Hepatocyte (in vitro differentiated cells): ENCODE results near the gene CACFD1. TPM values are rescaled to one million over a fixed set of nuclear protein-coding genes. Genes with fewer than 3 reads are reported as not detected.

ENCODE experiments used
- DNase-seq: peaks from one replicate; pipeline ENCODE4 v3.0.0-alpha.2; 2016; ENCODE audit warnings: low spot score
- H2AFZ ChIP-seq: fragments of 200-600 bp; sonication (generic); 2 replicates; pipeline ENCODE4 v1.6.0; 2016; ENCODE audit warnings: antibody characterized with exemption, mild to moderate bottlenecking
- H3K27ac ChIP-seq: fragments of 200-600 bp; sonication (generic); 2 replicates; pipeline ENCODE4 v1.5.1; 2016; ENCODE audit warnings: mild to moderate bottlenecking
- H3K27me3 ChIP-seq: fragments of 200-600 bp; sonication (generic); 2 replicates; pipeline ENCODE4 v1.6.1; 2016
- H3K36me3 ChIP-seq: fragments of 200-600 bp; sonication (generic); replicated peaks from 2 replicates; pipeline ENCODE4 v1.5.1; 2016; ENCODE audit warnings: low read depth; ENCODE audit not compliant: insufficient read depth
- H3K4me1 ChIP-seq: fragments of 200-600 bp; sonication (generic); 2 replicates; pipeline ENCODE4 v1.5.1; 2016; ENCODE audit warnings: mild to moderate bottlenecking, moderate library complexity; ENCODE audit not compliant: insufficient read depth
- H3K4me2 ChIP-seq: fragments of 200-600 bp; sonication (generic); 2 replicates; pipeline ENCODE4 v1.6.0; 2016
- H3K4me3 ChIP-seq: fragments of 200-600 bp; sonication (generic); 2 replicates; pipeline ENCODE4 v1.5.1; 2016; ENCODE audit warnings: mild to moderate bottlenecking
- H3K79me2 ChIP-seq: fragments of 200-600 bp; sonication (generic); 2 replicates; pipeline ENCODE4 v1.6.0; 2017; ENCODE audit warnings: mild to moderate bottlenecking
- H3K9me2 ChIP-seq: fragments of 200-600 bp; sonication (generic); replicated peaks from 2 replicates; pipeline ENCODE4 v1.6.0; 2017; ENCODE audit warnings: mild to moderate bottlenecking; ENCODE audit not compliant: insufficient read depth
- H3K9me3 ChIP-seq: fragments of 200-600 bp; sonication (generic); 2 replicates; pipeline ENCODE4 v1.5.1; 2016; ENCODE audit warnings: low read depth, mild to moderate bottlenecking
- H4K20me1 ChIP-seq: fragments of 200-600 bp; sonication (generic); 2 replicates; pipeline ENCODE4 v1.6.0; 2016; ENCODE audit warnings: mild to moderate bottlenecking; ENCODE audit not compliant: insufficient read depth, poor library complexity, severe bottlenecking
- CTCF ChIP-seq: fragments of 200-600 bp; sonication (generic); IDR thresholded peaks from 2 replicates; pipeline ENCODE4 v1.5.1; 2016; ENCODE audit warnings: antibody characterized with exemption, mild to moderate bottlenecking; ENCODE audit not compliant: poor library complexity
- EZH2 ChIP-seq: fragments of 200-600 bp; sonication (generic); IDR thresholded peaks from 2 replicates; pipeline ENCODE4 v1.6.1; 2016; ENCODE audit warnings: antibody characterized with exemption, mild to moderate bottlenecking, borderline replicate concordance
- EZH2phosphoT487 ChIP-seq: fragments of 200-600 bp; sonication (generic); IDR thresholded peaks from one replicate; pipeline ENCODE4 v1.6.1; 2018; ENCODE audit warnings: antibody characterized with exemption, mild to moderate bottlenecking, low read depth, moderate library complexity; ENCODE audit not compliant: unreplicated experiment, severe bottlenecking
- WGBS: methylation state at CpG from one replicate; pipeline ENCODE4 v1.1.6; 2016; ENCODE audit warnings: low lambda C conversion rate; ENCODE audit errors: missing lambda C conversion rate; 5-methylcytosine and 5-hydroxymethylcytosine counted together
- polyA plus RNA-seq: library from polyadenylated mRNA; unstranded; fragments of >200 nt; fragmentation: Nextera tagmentation; extraction: Ambion mirVana; gene quantifications from 2 replicates; pipeline ENCODE4 v1.2.1, GENCODE V29; 2016
- total RNA-seq: library from RNA; depleted of rRNA; stranded (reverse); fragments of >200 nt; gene quantifications from 2 replicates; pipeline ENCODE4 v1.2.3, GENCODE V29; 2014

The CACFD1 gene
- total and polyA plus RNA-seq, 2 experiments from 2014 or later = 31.5 to 49.2 TPM

GRCh38 chr9:133453651-133454050 is 6.1 kb upstream of the CACFD1 start:
- H3K36me3 ChIP-seq = no peaks in the 10 kb centered on the region
- H4K20me1 ChIP-seq = no peaks in the 10 kb centered on the region
- no peaks in the 10 kb centered on the region for H3K79me2 ChIP-seq
- no peak for TF ChIP-seq EZH2phosphoT487
- TF ChIP-seq EZH2 = no peak
- no peak for TF ChIP-seq CTCF
- no peaks in the 10 kb centered on the region for H3K9me3 ChIP-seq
- H3K27me3 ChIP-seq = no peaks in the 10 kb centered on the region
- no peak for DNase-seq
- WGBS = 80% methylated on average over 11 of the region's 11 CpGs
- H3K9me2 ChIP-seq = no peaks in the 10 kb centered on the region
- H3K4me2 ChIP-seq = no peak overlapping the region
- H2AFZ ChIP-seq = no peak overlapping the region
- H3K27ac ChIP-seq = no peak overlapping the region
- H3K4me3 ChIP-seq = no peak overlapping the region
- no peaks in the 10 kb centered on the region for H3K4me1 ChIP-seq

GRCh38 chr9:133454325-133454724 is 5.5 kb upstream of the CACFD1 start:
- no peak overlapping the region for H3K27ac ChIP-seq
- no peak overlapping the region for H3K4me3 ChIP-seq
- no peaks in the 10 kb centered on the region for H3K27me3 ChIP-seq
- no peak for DNase-seq
- 93% methylated on average over 18 of the region's 19 CpGs for WGBS
- no peak for TF ChIP-seq EZH2phosphoT487
- TF ChIP-seq CTCF = no peak
- no peak for TF ChIP-seq EZH2
- H3K4me1 ChIP-seq = no peaks in the 10 kb centered on the region
- no peaks in the 10 kb centered on the region for H3K9me2 ChIP-seq
- H3K36me3 ChIP-seq = no peaks in the 10 kb centered on the region
- H3K9me3 ChIP-seq = no peaks in the 10 kb centered on the region
- no peak overlapping the region for H2AFZ ChIP-seq
- no peaks in the 10 kb centered on the region for H3K79me2 ChIP-seq
- H3K4me2 ChIP-seq = no peak overlapping the region
- no peaks in the 10 kb centered on the region for H4K20me1 ChIP-seq

GRCh38 chr9:133454943-133455673 is 4.7 kb upstream of the CACFD1 start:
- H3K4me3 ChIP-seq = no peak overlapping the region
- no peak for TF ChIP-seq EZH2
- no peak for TF ChIP-seq CTCF
- TF ChIP-seq EZH2phosphoT487 = no peak
- 97% methylated on average over 20 of the region's 20 CpGs for WGBS

More at GRCh38 chr9:133454943-133455673, 4.7 kb upstream of the CACFD1 start:
- H3K9me3 ChIP-seq = no peaks in the 10 kb centered on the region
- H2AFZ ChIP-seq = no peak overlapping the region
- H3K4me1 ChIP-seq = no peaks in the 10 kb centered on the region
- no peak overlapping the region for H3K27ac ChIP-seq
- no peaks in the 10 kb centered on the region for H3K9me2 ChIP-seq
- no peaks in the 10 kb centered on the region for H3K79me2 ChIP-seq
- H3K27me3 ChIP-seq = no peaks in the 10 kb centered on the region
- DNase-seq = no peak
- no peak overlapping the region for H3K4me2 ChIP-seq
- no peaks in the 10 kb centered on the region for H4K20me1 ChIP-seq
- no peaks in the 10 kb centered on the region for H3K36me3 ChIP-seq
